Colon (tissue), 2 donors: ENCODE results near the gene HOXA6.

Source experiments
- FAIRE-seq: peaks from 2 replicates; lab custom pipeline; 2012; peaks lifted over from hg19 to GRCh38; lab: Jason Lieb, UNC
- donor health status: control.
- donor health status: control.

HOXA6 gene

DNA sequence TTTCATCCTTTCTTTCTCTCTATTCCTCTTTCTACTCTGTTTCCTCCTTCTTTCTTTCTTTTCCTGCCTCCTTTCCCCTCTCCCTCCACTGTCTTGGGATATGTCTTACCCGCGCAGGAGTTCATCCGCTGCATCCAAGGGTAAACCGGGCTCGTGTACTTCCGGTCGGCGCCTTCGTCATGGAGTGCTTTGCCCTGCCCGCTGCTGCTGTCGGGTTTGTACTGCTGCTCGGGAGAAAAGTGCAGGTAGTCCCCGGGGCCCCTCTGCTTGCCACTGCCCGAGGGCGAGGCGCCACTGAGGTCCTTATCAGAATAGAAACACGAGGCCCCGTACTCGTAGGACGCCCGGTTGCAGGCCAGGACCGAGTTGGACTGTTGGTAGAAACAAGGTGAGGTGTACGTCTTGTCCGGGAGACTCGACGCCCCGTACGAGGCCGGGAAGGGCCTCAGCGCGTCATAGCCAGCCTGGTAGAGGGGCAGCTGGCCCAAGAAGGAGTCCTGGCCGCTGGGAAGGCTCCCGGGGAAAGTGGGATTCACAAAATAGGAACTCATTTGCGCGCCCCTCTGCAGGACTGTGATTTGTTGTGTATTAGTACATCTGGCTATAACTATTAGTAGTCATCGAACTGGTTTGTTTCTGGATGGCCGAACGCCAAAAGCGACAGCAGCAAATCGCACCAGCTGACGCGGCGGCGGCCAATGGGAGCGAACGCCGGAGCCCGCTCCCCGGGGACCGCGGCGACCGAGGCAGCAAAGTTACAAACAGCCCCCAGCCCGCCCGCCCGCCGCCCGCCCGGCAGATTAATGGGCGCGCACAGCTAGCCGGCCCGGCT lies at the start of gene HOXA6:
HOXA6 (minus strand) TSS at position 576 of the 832 bp plus-strand sequence; CDS start at position 551, 25 bp downstream.
- FAIRE-seq, result no peak

DNA sequence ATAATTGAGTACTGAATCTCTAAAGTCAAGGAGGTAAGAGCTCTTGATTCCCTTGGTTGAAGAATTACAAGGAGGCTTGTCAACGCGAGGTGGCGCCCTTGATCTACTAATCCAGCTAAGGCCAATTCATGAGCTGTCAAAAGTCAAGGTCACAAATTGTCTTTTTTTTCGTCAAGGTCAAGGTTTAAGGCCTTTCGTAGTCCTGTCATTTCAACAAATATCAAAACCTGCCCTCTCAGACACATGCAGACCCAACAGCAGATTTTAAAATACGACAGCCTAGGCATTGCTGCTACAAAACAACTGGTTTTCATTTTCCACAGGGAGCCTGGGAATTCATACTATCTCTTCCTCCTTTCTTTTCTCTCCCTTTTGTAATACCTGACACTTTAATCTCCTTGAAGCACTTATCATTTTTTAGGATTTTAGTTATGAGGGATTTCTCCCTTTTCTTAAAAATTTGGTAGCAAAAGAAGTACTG lies 48.8 kb upstream of the HOXA6 start:
- FAIRE-seq, result peak; percentile 58

DNA sequence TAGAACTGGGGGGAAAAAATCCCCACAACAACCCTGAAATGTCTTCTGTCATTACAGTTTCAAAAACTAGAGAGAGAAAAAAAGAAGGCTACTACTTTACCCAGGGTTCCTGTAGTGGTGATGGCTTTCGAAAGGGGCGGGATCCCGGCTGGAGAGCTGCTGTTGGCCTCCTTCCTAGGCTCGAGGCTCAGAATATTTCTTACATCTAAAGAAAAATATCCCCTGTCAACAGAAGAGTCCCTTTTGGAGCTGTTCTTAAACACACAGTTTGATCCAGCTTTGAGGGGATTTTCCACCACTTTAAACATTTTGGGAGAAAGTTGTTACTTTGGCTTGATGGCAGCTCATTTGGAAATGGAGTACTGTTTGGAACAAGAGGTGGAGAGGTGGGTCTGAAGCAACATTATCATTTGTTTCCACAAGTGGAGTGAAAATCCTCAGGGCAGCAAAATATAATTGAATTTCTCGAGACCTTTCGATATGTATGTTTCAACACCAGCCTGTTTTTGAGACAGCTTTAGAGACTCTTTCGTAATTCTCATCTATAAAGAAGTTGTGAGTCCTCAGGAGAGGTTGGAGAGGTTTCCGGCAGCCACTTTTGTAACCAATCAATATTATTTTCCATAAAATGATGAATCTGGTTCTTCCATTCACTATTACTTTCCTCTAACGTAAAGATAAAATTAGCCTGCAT lies 47.3 kb upstream of the HOXA6 start:
- FAIRE-seq, result no peak

DNA sequence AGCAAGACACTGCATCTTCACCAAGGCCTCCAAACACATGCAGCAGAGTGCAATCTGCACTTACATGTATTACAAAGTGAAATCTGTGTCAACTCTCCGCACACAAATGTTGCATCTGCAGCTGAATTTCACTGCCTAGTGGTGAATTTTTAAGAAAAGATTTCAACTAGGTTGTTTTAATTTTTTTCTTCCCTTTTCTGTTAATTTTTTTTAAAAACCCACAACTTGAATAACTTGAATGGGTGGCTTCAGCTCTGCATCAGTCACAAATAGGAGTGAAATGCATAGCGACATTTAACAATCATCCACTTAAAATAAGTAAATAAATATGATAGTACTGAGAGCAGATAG lies 46.4 kb upstream of the HOXA6 start:
- no peak for FAIRE-seq

DNA sequence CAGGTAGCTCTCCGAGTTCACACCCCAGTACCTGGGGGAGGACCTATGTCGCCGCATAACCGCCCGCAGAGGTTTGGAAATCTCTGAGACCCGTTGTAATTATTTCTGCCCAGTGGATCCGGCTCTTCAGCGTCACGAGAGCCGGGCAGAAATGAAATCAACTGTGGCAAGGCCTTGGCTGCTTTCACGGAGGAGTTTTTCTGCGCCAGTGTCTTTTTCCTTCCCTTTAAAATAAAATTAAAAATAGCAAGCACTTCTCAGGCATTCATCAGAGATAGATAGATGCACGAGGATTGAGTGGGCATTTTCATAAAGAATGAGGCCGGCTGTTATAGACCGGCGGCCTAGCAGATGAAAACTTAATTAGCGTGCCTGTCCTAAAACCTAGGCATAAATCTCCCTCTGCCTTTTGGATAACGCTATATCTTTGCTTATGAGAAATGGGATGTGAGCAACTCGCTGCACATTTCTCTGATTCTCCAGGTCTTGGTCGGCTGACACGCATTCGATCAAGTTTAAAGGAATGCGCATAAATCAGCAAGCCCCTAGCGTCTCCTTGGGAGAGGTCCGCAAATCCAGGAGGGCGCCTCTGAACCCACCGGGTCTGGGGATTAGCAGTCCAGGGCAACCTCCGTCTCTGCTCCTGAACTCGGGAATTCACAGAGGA lies 45.9 kb upstream of the HOXA6 start:
- no peak for FAIRE-seq

DNA sequence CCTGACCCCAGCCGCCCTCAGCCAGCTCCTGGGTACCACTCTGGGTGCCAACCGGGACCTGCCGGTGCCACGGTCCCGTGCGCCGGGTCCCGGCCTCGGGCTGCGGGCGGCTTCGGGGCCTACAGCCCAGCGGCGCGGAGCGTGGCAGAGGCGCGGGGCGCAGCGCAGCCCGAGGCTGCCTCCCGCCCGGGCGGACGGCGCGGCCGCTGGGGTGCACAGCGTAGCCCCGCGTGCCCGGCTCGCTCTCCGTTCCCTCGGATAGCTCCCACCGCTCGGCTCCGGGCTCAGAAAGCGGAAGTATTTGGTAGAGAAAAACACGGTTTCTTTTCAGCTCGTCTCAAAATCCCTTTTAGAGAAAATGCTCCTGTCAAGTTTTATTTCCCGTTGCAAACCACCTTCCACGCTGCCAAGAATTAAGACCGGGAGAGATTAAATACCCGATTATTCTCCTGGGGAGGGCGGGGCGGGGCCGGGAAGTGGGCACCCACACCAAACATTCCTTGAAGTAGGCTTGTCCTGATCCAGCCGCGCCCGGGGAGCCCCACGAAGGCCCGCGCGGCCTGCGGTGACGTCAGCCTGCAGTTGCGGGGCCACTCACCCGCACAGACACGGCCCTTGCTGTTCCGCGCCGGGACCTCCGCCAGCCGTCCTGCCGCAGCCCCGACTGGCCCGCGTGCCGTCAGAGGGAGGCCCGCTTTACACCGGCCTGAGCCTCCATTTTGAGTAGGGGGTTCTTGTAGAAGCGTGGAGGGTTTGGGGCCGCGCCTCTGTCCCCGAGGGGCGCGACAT lies 45.2 kb upstream of the HOXA6 start:
- no peak for FAIRE-seq

DNA sequence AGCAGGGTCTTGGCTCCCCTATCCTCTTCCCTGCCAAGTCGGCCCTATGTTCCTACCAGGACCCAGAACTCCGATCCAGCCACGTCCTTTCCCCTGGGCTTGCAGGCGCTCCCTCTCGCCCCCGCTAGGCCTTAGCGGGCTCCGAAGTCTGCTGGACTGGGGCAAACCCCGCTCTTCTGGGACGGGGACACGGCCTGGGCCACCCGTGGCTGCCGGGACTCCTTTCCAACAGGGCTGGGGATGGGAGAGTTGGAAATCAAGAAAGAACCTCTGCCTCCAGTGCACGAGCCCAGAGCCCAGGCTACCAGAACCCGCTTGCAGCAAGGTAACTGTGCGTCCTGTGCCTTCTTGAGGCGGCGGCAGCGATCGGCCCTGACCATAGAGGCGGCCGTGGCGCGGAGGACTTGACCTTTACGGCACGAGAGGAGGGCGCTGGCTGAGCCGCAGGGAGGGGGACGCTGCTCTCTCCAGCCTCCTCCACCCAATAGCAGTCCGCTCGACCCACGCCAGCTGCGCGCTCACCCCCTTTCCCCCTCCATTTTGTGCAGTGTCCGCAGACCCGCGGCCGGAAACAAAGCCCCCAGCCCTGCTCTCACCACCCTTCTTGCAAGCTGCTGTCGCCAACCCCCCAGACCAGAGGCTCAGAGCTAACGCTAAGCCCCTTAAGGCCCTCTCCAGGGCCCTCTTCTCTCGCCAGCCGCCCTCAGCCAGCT lies 44.4 kb upstream of the HOXA6 start:
- FAIRE-seq, result no peak

DNA sequence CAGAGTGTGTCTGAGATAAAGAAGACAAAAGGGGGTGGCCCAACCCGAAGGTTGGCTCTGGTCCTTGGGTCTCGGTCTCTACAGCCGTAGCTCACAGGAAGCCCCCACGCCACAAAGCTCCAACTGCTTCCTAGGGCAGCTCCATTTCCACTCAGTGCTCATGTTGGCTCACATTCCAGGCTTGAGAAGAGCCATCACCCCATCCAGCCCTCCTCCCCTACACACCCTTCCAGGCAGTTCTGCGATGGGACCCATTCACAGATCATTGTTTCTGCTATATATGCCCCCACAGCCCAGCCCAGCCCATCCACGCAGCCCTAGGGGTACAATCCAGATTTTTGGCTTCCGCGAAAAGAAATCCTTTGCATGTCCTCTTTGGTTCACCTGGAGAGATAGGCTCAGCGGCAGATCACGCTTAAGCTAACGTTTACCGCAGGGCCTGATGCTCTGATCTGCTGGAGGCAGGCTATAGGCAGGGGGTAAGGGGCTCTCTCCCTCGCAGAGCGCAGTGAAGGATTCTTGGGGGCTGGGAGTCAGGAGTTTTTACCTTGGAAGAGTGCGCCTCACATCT lies 43.7 kb upstream of the HOXA6 start:
- no peak for FAIRE-seq

DNA sequence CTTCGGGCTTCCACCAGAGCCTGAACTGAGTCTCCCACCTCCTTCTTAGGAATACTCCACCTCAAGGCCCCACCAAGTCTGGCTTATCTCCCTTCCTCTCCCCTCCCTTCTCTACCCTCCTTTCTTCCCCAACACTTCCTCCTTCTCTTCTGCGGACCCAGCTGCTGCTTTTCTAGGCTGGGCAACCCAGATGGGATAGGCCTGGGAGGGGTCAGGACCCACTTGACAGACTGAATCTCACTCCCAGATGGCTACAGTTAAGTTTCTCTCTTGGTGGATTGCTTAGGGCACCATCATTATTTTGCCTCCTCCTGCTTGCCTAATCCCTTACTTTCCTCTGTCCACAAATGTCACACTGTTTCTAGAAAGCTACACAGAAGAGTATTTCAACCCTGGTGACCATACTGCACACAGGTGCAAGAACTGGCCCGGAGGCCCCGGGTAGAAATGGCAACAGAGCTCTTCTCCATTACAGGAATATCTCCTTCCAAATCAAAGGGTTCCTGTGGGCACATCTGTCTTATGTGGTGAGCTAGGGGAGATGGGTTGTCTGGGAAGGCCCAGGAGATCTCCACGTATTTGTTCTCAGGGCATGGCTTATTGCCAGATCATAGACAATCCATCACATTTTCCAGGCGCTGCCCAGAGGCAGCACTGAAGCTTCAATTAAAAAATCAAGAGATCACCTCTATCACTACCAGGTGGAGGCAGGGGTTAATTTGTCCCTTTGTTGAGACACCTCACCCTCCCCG lies 42.6 kb upstream of the HOXA6 start:
- no peak for FAIRE-seq

DNA sequence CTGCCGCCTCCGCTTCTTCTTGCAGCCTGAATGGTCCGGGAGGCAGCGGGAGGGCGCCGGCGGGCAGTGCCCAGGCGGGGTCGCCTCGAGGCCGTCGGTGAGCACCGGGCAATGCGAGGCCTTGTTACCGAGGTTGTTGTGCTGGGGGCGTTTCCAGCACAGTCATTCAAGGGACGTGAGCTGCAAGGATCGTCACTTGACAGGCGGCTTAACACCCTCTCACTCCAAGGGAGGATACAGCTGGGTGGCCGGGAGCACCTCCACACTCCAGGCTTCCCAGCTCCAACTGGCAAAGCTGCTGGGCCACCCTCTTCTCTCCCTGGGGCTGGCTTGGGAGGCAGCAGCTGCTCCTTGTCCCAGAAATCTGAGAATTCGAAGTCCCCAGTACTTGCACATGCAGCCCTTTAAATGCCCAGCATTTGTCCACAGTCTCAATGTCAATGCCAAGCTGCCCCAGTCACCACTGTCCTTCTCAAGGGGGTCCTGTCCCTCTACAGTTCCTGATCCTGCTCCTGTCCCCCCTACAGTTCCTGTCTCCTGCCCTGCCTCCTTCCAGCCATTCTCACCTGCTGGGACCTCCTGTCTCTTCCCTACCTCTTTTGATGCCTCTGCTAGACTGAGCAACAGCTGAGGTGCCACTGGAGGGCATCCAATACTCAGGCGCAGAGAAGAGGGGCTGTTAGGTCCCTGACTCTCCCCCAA lies 41.9 kb upstream of the HOXA6 start:
- FAIRE-seq, result no peak

DNA sequence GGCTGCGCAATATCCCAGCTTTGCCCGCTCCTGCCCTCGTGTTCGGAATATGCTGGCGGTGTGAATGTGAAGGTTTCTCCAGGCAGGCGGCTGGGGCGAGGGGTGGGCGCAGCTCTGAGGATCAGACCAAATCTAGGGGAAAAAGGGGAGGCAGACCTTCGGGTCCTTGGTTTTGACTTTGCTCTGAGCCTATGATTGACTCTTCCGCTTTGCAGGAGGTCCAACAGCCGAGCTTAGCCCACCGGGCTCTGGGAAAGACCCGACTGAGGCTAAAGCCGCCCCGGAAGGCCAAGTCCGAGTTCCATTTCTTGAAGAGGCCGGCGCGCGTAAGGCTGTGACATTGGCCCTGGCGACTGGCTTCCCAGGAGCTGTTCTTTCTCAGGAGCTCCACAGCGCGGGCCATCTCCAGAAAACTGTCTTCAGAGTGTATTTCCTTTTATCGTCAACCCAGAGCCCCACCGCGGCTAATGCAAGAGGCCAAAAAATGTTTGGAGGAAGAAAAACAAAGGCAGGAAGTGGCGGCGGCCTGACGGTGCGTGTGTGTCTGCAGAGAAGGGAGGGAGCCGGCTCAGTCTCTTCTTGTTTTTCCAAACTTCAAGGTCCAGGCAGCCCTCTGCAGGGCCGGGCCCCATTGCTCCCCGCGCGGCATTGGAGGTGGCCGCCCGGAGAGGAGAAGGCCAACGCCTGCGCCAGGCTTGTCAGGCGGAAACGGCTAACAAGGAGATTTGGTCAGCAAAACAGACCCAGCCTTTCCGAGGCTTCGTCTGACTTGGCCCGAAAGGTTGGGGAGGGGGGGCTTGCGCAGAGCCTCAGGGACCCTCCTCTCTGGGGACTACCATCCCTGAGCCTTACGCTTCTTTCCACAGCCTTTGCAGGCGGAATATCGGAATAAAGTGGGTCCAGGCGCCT lies 41.1 kb upstream of the HOXA6 start:
- no peak for FAIRE-seq

DNA sequence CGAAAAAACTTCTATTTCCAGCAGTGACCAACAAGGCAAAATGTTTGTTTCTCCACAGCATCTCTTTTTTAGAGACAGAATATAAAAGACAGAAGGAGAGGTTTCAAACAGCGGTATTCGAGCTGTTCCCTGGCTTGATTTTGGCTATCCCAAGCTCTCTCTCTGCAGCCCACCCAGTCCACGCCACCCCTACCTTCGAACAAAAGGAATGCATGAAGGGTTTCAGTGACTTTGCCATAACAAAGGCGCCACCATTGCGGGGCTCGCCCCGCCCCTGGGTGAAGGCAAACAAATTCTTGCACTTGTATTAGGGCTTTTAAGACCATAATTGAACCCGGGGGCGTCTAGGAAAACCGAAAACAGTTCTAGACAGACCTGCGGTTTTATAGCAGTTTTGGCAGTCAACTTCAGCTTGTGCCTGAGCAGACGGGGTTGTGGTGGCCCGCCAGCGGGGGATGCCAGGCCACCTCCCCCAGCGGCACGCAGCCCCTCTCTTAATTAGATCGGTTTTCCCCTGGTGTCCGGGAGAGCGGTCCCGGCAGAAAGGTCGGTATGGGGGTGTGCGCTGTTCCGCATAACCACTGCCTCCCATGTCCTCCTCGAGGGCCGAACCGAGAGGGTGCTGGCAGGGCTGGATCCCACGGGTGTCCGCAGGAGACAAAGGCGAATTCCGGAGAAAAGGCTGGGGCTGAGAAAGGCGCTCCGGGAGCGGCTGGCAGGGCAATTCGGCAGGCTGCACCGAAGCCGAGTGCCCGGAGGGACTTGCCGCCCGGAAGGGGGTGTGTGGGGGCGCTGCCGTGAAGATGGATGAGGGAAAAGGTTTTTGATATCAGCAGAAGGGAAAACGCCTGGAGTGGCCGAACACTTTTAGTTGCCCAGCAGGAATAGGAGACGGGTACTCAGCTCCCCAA lies 40.2 kb upstream of the HOXA6 start:
- no peak for FAIRE-seq

DNA sequence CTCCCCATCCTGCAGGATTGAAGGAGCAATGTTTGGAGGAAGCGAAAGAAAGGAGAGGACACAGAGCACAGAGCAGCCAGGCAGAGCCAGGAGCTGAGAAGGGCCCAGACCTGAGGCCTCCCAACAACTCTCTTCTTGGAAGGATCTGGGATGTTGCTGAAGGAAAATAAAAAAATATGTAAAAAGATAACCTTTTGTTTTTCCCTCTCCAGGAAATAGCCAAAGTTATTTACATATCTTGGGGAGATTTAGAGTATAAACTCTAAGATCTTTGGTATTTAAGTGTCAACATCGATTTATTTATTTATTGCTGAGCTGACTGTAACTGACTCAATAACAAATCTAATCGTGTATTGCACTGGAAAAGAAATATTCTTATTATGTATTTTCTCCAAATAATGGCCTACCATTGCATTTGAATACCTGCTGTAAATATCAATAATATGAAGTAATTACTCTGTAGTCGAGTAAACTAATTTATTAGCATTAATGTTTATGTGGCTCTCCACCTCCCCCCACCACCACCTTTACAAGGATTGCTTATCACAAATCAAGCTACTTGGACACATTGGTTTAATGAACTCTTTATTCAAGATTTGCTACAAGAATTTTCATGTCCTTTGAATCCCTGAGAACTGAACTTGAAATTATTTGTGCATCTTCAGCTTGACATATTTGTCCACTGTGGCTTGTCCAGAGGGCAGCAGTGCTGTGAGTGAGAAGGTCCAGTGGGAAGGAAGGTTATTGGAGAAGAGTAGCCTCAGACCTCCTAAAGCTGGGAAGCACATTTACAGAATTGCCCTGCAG lies 39.3 kb upstream of the HOXA6 start:
- FAIRE-seq, result no peak

DNA sequence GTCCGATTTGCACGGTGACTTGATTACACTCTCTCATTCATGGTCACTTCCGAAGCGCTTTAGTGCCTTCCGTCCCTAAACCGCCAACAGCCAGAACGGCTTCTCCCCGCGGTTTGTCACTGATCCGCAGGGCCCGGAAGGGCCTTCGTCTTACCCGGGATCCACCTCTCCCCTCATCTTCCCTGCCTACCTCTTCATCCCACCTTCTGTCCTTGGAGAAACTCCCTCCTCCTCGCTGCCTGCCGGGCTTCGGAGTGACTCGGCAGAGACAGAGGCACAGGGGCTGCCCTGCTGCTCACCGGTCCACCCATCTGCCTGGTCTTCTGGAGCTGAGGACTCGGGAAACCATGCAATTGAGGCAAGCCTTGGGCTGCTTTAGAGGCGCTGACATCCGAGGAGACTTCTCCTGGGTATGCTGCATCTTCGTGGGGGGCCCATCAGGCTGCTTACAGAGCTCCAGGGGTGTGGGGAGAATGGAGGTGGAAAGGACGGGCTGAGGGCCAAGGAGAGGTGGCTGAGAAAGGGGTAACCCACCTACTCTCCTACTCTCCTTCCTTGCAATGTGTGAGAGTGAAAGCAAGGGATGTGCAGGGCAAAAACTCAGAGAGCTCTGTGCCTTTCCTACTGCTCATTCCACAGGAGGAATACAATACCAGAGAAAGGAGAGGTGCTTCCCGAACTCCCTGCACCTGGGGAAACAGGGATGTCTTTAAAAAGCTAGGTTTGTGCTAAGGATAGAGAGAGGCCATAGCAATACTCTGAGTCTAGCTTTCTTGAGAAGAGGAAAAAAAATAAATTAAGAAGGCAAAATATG lies 38.5 kb upstream of the HOXA6 start:
- no peak for FAIRE-seq

DNA sequence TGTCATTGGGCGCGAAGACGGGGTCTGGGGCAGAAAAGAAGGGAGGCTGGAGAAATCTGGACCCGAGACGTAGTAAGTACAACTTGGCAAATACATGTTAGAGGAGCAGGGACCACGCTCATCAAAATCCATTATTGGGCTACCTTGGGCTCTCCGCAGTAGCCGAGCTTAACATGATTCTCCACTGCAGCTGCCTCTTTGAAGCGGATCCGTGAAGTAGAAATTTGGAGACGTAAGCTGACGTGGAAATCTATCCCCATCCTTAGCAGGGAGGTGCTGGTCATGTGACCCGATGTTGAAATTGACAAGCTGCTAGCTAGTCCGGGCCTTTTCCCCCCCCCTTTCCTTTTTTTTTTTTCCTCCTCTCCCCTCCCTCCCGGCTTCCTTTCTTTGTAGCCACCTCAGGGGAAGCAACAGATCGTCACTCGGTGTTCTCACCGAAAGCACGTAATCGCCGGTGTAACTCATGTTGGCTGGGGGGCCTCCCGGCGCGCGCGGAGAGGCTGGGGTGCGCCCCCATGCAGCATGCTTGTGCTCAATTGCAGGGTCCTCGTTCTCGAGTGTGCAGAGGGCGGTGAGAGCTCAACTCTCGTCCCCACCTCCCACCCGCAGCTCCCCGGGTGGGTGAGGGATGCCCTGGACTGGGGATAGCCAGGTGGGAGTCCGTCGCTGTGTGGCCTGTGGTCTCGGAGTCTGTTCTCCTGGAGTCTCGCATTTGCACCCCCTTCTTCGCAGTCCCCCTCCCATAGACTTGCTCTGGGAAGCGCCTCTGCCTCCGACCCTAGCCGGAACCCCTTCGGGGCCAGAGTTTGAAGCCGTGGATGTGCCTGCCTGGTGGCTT lies 37.7 kb upstream of the HOXA6 start, which contains the start of gene HOXA11:
HOXA11 (minus strand) TSS at position 220 of the 841 bp plus-strand sequence; CDS start at position 132, 88 bp downstream.
- no peak for FAIRE-seq
